Fibroblast of lung (primary cell): ENCODE measurements around the gene NXN. TPM values are rescaled to one million over a fixed set of nuclear protein-coding genes. Genes with fewer than 3 reads are reported as not detected.

ENCODE experiments used
- DNase-seq, 2 donors: peaks; one replicate each; pipeline versions ENCODE4 v3.0.0 to v3.0.0-alpha.2; 2010; ENCODE audit warnings: low read depth in 2 of 2
- H2AFZ ChIP-seq: 2 replicates; pipeline ENCODE4 v1.5.1; 2012; ENCODE audit warnings: low read length, control low read depth, inconsistent platforms
- H3K27ac ChIP-seq: 2 replicates; pipeline ENCODE4 v1.5.1; 2011; ENCODE audit warnings: low read length, control low read depth; ENCODE audit not compliant: insufficient read depth
- H3K27me3 ChIP-seq: 2 replicates; pipeline ENCODE4 v1.5.1; 2011; ENCODE audit warnings: mild to moderate bottlenecking, low read length; ENCODE audit not compliant: control insufficient read depth, insufficient read depth
- H3K36me3 ChIP-seq: 2 replicates; pipeline ENCODE4 v1.5.1; 2011; ENCODE audit warnings: low read length; ENCODE audit not compliant: control insufficient read depth, insufficient read depth
- H3K4me1 ChIP-seq: 2 replicates; pipeline ENCODE4 v1.5.1; 2011; ENCODE audit warnings: low read length; ENCODE audit not compliant: control insufficient read depth, insufficient read depth; ENCODE audit errors: extremely low read depth
- H3K4me2 ChIP-seq: 2 replicates; pipeline ENCODE4 v1.5.1; 2011; ENCODE audit warnings: low read length, control low read depth; ENCODE audit not compliant: insufficient read depth; ENCODE audit errors: extremely low read depth
- H3K4me3 ChIP-seq, 4 experiments: fragments of 200-600 bp in 1 of 4; sonication (generic) in 1 of 4; replicated peaks in 1 of 4; 2 replicates each; pipeline ENCODE4 v1.5.1; 2011 to 2016; ENCODE audit warnings: low read length in 4 of 4, low read depth in 3 of 4, mild to moderate bottlenecking in 3 of 4, control low read depth in 2 of 4, inconsistent platforms in 1 of 4, mixed read lengths in 1 of 4; ENCODE audit not compliant: insufficient read depth in 1 of 4; ENCODE audit errors: control extremely low read depth in 1 of 4
- H3K79me2 ChIP-seq: 2 replicates; pipeline ENCODE4 v1.5.1; 2012; ENCODE audit warnings: mild to moderate bottlenecking, low read length, inconsistent platforms; ENCODE audit not compliant: control insufficient read depth, insufficient read depth
- H3K9ac ChIP-seq: 2 replicates; pipeline ENCODE4 v1.5.1; 2011; ENCODE audit warnings: mild to moderate bottlenecking, low read length, control low read depth; ENCODE audit not compliant: insufficient read depth
- H3K9me3 ChIP-seq: 2 replicates; pipeline ENCODE4 v1.5.1; 2012; ENCODE audit warnings: low read depth, low read length; ENCODE audit not compliant: control insufficient read depth, insufficient read depth
- H4K20me1 ChIP-seq: 2 replicates; pipeline ENCODE4 v1.5.1; 2011; ENCODE audit warnings: low read length; ENCODE audit not compliant: control insufficient read depth, insufficient read depth; ENCODE audit errors: extremely low read depth
- EZH2 ChIP-seq: IDR thresholded peaks from 2 replicates; pipeline ENCODE4 v1.5.1; 2012; ENCODE audit warnings: low read length, control low read depth, mild to moderate bottlenecking; ENCODE audit errors: missing control alignments
- polyA plus RNA-seq, 2 donors: library from polyadenylated mRNA; depleted of rRNA in 1 of 2; stranded (reverse) in 1 of 2; unstranded in 1 of 2; fragments of >200 nt; gene quantifications; 2 replicates each; pipeline ENCODE4 v1.2.1, GENCODE V29; 2011 to 2012; ENCODE audit warnings: missing spikeins in 1 of 2
- total RNA-seq: library from RNA; depleted of rRNA; stranded (reverse); fragments of >200 nt; gene quantifications from 2 replicates; pipeline ENCODE4 v1.2.1, GENCODE V29; 2014
- TF ChIP-seq, protein P1 (sequence below), 2 donors: IDR thresholded peaks in 1 of 2; conservative IDR thresholded peaks in 1 of 2; 1 replicate in 1 of 2; 2 replicates in 1 of 2; pipeline ENCODE4 v1.5.1; 2011 to 2012; ENCODE audit warnings: low read length in 2 of 2, control low read depth in 1 of 2, inconsistent platforms in 1 of 2, low read depth in 1 of 2, mild to moderate bottlenecking in 1 of 2

The NXN gene
- total and polyA plus RNA-seq, 2 donors (not counting 1 experiment from before 2014, with no cell fraction given): 38.5 to 53.8 TPM

DNA sequence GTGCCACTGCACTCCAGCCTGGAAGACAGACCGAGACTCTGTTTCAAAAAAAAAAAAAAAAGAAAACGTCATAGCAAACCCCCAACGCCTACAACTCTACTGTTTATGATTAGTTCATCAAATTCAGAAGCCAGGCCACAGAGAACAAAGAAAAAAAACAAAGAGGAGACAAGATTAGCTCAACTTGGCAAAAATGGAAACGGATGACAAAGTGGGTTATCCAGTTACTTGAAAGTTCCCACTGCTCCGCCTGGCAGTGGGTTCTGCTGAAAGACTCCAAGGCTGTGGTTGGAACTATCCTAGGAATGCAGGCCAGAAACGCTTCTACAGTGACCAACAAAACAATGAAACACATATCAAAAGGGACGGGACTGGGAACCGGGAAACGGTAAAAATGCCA, 144.3 kb downstream of the NXN start:
- Histone ChIP-seq H3K4me2 (peak overlapping the region; percentile 11), H4K20me1 (no peaks in the 10 kb centered on the region), H2AFZ (no peak overlapping the region), H3K9me3 (no peaks in the 10 kb centered on the region), H3K27ac (peak overlapping the region; percentile 56), H3K4me1 (peaks cover 6% of the 10 kb centered on the region), H3K4me3 (peak overlapping the region in 1 of 4 experiments; percentile 3), H3K9ac (no peak overlapping the region), H3K27me3 (no peaks in the 10 kb centered on the region), H3K36me3 (no peaks in the 10 kb centered on the region), H3K79me2 (no peaks in the 10 kb centered on the region)
- TF ChIP-seq, protein P1, sequence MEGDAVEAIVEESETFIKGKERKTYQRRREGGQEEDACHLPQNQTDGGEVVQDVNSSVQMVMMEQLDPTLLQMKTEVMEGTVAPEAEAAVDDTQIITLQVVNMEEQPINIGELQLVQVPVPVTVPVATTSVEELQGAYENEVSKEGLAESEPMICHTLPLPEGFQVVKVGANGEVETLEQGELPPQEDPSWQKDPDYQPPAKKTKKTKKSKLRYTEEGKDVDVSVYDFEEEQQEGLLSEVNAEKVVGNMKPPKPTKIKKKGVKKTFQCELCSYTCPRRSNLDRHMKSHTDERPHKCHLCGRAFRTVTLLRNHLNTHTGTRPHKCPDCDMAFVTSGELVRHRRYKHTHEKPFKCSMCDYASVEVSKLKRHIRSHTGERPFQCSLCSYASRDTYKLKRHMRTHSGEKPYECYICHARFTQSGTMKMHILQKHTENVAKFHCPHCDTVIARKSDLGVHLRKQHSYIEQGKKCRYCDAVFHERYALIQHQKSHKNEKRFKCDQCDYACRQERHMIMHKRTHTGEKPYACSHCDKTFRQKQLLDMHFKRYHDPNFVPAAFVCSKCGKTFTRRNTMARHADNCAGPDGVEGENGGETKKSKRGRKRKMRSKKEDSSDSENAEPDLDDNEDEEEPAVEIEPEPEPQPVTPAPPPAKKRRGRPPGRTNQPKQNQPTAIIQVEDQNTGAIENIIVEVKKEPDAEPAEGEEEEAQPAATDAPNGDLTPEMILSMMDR (conservative IDR thresholded peaks at IDR 0.05 in 1 of 2, IDR thresholded peaks at IDR 0.05 in 1 of 2; ENCODE audit: low read depth in 1 of 2, low read length in 2 of 2): no peak
- peak; percentile 92 to 100 for DNase-seq

DNA sequence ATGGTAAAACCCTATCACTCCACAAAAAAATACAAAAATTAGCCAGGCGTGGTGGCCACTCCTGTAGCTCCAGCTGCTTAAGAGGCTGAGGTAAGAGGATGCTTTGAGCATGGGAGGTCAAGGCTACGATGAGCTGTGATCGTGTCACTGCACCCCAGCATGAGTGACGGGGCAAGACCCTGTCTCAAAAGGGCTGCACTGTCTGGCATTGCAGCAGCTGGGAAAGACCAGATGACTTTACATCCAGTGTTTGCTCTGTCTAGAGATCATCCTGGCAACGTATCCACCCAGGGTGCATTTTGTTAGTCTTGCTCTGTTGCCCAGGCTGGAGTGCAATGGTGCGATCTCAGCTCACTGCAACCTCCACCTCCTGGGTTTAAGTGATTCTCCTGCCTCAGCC, 145.4 kb downstream of the NXN start:
- Histone ChIP-seq H3K27me3 (no peaks in the 10 kb centered on the region), H3K79me2 (no peaks in the 10 kb centered on the region), H2AFZ (no peak overlapping the region), H3K4me2 (no peak overlapping the region), H3K9ac (no peak overlapping the region), H4K20me1 (no peaks in the 10 kb centered on the region), H3K36me3 (no peaks in the 10 kb centered on the region), H3K27ac (no peak overlapping the region), H3K9me3 (no peaks in the 10 kb centered on the region), H3K4me3 (no peak overlapping the region), H3K4me1 (peaks cover 6% of the 10 kb centered on the region)
- no peak for DNase-seq
- no peak for TF ChIP-seq EZH2
- TF ChIP-seq, protein P1 (conservative IDR thresholded peaks at IDR 0.05 in 1 of 2, IDR thresholded peaks at IDR 0.05 in 1 of 2; ENCODE audit: low read depth in 1 of 2, low read length in 2 of 2): no peak

DNA sequence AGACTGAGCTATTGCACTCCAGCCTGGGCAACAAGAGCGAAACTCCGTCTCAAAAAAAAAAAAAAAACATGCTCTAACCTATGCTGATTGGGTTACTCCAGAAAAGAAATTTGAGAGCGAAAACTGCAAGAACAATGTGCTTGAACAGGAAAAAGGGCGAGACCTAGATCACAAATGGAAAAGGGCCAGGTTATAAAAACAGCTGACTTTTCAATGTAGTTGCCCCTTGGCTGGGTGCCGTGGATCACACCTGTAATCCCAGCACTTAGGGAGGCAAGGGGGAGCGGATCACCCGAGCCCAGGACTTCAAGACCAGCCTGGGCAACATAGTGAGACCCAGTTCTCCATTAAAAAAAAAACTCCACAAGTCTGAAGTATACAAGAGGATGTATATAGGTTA, 148.6 kb downstream of the NXN start:
- Histone ChIP-seq H3K27me3 (no peaks in the 10 kb centered on the region), H3K36me3 (no peaks in the 10 kb centered on the region), H4K20me1 (no peaks in the 10 kb centered on the region), H2AFZ (no peak overlapping the region), H3K27ac (no peak overlapping the region), H3K79me2 (no peaks in the 10 kb centered on the region), H3K4me1 (no peaks in the 10 kb centered on the region), H3K9me3 (no peaks in the 10 kb centered on the region), H3K4me2 (no peak overlapping the region), H3K9ac (no peak overlapping the region), H3K4me3 (no peak overlapping the region)
- no peak for TF ChIP-seq EZH2
- TF ChIP-seq, protein P1 (conservative IDR thresholded peaks at IDR 0.05 in 1 of 2, IDR thresholded peaks at IDR 0.05 in 1 of 2; ENCODE audit: low read depth in 1 of 2, low read length in 2 of 2): no peak
- no peak for DNase-seq
